GM06990 (cell line): ENCODE results near the gene CNTN1.

Experiments
- DNase-seq: peaks from one replicate; pipeline ENCODE4 v3.0.0-alpha.2; 2011; ENCODE audit not compliant: insufficient read length; ENCODE audit errors: extremely low read depth
- H3K27me3 ChIP-seq: replicated peaks from 2 replicates; pipeline ENCODE4 v1.6.0; 2011; ENCODE audit warnings: low read length; ENCODE audit not compliant: control insufficient read depth, insufficient read depth
- H3K36me3 ChIP-seq: 2 replicates; pipeline ENCODE4 v1.5.1; 2011; ENCODE audit warnings: low read length; ENCODE audit not compliant: control insufficient read depth, insufficient read depth
- H3K4me3 ChIP-seq: replicated peaks from 2 replicates; pipeline ENCODE4 v1.5.1; 2011; ENCODE audit warnings: low read depth, mild to moderate bottlenecking, control low read depth, low read length
- TF ChIP-seq, protein P1 (sequence below): IDR thresholded peaks from 2 replicates; pipeline ENCODE4 v1.5.1; 2011; ENCODE audit warnings: low read length, control low read depth, mild to moderate bottlenecking, inconsistent platforms; ENCODE audit not compliant: insufficient read depth, poor library complexity, severe bottlenecking

CNTN1 gene

GRCh38 chr12:40832668-40833067 lies 140.4 kb downstream of the CNTN1 start:
- Histone ChIP-seq H3K36me3 (no peaks in the 10 kb centered on the region), H3K27me3 (no peaks in the 10 kb centered on the region), H3K4me3 (no peak overlapping the region)
- no peak for DNase-seq
- TF ChIP-seq, protein P1, sequence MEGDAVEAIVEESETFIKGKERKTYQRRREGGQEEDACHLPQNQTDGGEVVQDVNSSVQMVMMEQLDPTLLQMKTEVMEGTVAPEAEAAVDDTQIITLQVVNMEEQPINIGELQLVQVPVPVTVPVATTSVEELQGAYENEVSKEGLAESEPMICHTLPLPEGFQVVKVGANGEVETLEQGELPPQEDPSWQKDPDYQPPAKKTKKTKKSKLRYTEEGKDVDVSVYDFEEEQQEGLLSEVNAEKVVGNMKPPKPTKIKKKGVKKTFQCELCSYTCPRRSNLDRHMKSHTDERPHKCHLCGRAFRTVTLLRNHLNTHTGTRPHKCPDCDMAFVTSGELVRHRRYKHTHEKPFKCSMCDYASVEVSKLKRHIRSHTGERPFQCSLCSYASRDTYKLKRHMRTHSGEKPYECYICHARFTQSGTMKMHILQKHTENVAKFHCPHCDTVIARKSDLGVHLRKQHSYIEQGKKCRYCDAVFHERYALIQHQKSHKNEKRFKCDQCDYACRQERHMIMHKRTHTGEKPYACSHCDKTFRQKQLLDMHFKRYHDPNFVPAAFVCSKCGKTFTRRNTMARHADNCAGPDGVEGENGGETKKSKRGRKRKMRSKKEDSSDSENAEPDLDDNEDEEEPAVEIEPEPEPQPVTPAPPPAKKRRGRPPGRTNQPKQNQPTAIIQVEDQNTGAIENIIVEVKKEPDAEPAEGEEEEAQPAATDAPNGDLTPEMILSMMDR = no peak

- Histone ChIP-seq H3K27me3 (no peaks in the 10 kb centered on the region; the same call in 1 of the 2 replicates), H3K36me3 (no peaks in the 10 kb centered on the region), H3K4me3 (no peak overlapping the region)
- DNase-seq = no peak
- TF ChIP-seq, protein P1 = no peak
These were observed 141.6 kb downstream of the CNTN1 start for GRCh38 chr12:40833818-40834217.

GRCh38 chr12:40834321-40834720 lies 142.1 kb downstream of the CNTN1 start:
- H3K36me3 ChIP-seq = no peaks in the 10 kb centered on the region
- TF ChIP-seq, protein P1 = no peak
- H3K27me3 ChIP-seq = no peaks in the 10 kb centered on the region; the same call in 1 of the 2 replicates
- H3K4me3 ChIP-seq = no peak overlapping the region
- no peak for DNase-seq

- TF ChIP-seq, protein P1 = no peak
- Histone ChIP-seq H3K36me3 (no peaks in the 10 kb centered on the region), H3K27me3 (no peaks in the 10 kb centered on the region; the same call in 1 of the 2 replicates), H3K4me3 (no peak overlapping the region)
- no peak for DNase-seq
These were observed 145.7 kb downstream of the CNTN1 start for GRCh38 chr12:40837891-40838429.

- Histone ChIP-seq H3K4me3 (no peak overlapping the region), H3K27me3 (no peaks in the 10 kb centered on the region), H3K36me3 (no peaks in the 10 kb centered on the region)
- TF ChIP-seq, protein P1 = no peak
- no peak for DNase-seq
These were observed 151.3 kb downstream of the CNTN1 start for GRCh38 chr12:40843495-40843894.

GRCh38 chr12:40853221-40853620 lies 161.0 kb downstream of the CNTN1 start:
- TF ChIP-seq, protein P1 = no peak
- no peak overlapping the region for H3K4me3 ChIP-seq
- DNase-seq = no peak

More at GRCh38 chr12:40853221-40853620, 161.0 kb downstream of the CNTN1 start:
- no peaks in the 10 kb centered on the region for H3K36me3 ChIP-seq
- H3K27me3 ChIP-seq = no peaks in the 10 kb centered on the region
